Medulla oblongata (tissue), 1 donor: ENCODE measurements around the gene BANK1.

Experiments used
- DNase-seq: peaks from one replicate; pipeline ENCODE4 v3.0.0-alpha.2; 2015; ENCODE audit errors: extremely low spot score

The BANK1 gene

DNA sequence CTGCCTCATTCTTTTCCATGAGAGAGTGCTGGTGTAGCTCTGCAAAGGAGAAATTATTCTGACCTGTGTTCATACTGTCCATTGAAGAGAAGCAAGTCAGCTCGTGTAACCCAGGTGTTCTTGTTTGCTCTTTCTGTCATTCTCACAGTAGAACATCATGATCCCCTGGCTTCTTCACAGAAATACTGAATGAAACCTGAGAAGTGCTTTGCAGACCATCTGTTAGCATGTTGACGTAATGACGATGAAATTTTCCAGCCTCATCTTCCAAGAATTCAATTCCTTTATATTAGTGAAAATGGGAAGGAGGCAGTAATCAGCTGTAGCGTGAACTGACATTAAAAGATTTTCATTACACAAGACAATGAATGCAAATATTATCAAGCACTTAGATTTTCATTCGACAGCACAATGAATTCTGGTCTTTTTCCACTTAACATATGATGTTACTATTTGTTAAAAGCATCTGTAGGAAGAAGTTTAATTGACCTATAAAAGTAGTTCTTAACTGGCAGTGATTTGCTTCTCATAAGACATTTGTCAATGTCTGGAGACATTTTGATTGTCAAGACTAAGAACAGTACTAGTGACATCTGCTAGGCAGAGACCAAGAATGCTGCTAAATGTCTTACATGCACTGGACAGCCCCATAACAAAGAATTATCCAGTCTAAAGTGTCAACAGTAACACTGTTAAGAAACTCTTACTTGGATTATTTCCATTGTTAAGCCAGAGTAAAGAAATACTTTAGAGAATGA, 246.3 kb downstream of the BANK1 start:
- DNase-seq, result no peak

GRCh38 chr4:102037566-102037965, 247.0 kb downstream of the BANK1 start:
- no peak for DNase-seq

DNA sequence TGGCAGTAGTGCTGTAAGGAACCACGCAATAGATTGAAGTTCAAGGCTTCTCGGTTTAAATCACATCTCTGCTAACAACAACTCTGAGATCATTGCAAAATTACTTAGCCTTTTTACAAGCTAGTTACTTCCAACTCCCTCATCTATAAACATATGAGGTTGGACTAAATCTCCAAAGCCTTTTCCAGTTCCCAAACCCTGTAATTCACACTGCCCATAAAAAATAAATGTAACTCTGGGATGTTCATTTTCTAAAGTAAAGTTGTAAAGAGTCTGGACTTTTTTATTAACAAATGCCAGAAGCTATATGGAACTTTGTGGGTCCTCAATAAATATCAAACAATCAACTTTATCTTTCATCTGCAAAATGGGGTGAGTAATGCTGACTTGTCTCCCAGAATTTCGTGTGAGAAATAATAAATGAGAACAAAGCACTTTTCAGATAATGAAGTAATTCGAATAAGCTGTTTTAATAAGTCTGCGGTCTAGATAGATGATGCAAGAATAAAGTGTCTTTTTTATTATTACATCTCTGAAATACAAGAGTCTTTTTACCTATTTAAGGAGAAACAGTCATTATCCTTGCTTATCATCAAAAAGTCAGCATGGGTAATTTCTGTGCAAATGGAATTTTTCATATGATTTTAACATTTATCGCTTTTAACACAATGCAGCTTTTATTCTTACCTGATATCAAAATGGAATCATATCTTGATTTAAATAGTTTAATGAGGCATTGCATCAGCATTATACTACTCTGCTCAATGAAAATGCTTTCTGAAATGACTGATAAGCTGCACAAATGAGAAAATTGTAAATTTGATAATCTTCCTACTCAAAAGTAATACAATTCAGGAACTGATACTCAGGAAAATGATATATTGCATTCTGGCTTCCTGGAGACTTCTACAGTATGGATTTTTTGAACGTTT, 252.6 kb downstream of the BANK1 start:
- no peak for DNase-seq

DNA sequence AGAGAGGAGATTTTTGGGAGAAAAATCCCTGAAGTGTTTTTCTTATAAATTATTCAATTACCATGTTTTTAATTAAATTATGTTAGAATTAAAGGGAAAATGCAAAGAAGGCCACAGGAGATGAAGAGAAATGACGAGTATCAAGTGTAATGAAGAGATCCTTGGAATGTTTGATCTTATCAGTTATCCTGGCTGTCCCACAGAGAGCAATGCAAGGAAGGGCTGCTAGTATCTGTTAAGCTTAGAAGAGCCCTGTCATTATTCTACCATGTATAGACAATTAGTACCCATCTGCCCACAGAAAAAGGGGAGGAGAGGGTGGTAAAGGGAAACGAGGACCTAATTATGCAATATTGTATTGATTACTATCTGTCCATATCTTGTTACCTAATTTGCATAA, 257.1 kb downstream of the BANK1 start:
- DNase-seq, result no peak

DNA sequence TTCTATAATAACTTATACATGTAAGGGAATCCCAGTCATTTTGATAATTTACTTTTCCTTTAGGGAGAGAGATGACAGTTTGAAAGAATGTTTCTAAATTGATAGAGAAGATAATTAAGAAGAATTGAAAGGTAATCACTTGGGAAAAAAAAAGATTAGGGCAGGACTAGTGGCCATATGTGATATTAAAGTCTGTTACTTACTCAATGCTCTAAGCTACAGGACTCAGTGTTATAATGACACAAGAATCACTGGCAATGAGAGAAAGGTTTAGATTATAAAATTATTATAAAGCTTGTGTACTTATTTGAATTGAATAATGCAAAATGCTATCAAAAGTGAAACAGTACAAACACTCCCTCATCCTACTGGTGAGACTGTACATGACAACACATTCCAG, 265.3 kb downstream of the BANK1 start:
- no peak for DNase-seq

GRCh38 chr4:102057122-102057521, 266.6 kb downstream of the BANK1 start:
- DNase-seq, result no peak

DNA sequence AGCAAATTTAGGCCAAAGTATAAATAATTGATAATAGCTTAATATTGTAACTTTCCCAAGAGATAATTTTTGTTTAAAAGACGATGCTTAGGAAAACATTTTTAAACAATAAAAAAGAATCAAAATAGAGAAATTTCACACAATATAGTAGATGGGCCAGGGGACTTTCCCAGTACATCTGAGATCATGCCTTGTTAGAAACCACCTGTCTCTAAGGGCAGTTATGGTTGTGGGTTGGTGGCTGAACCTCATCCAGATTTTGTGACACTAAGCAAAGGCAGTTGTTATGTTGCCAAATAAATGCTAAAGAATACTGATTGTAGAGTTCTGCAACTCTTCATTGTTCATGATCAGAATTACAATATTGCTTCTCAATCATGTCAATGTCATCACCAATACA, 270.6 kb downstream of the BANK1 start:
- DNase-seq, result no peak

DNA sequence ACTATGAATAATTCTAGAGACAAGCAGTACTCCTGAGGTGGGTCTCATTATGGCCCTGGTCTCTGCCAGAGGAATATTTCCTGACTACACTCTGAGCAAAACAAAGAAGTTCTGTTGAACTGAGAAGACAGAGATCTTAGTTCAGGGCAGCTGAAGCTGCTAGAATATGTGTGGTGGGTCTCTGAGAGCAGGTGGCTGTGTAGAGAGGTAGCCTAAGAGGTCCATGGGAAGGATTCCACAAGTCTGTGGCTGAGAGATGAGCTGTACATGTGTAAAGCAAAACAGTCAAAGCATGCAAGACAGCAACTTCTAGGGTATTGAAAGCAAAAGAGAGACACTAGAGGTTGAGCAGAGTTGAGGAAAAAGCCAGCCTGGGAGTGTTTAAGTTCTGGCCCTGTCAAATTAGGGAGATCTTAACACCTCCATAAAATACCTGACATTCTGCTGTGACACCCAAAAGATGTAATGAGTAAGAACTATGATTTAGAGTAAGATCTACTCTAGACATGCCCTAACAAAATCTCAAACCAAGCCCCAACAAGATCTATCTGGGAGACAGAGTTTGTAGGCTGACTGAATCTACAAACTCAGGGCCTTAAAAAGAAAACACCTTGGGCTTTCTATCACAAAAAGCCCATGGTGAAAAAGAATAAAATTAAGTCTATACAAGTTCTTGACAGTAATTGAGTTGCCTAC, 274.4 kb downstream of the BANK1 start:
- DNase-seq, result no peak

DNA sequence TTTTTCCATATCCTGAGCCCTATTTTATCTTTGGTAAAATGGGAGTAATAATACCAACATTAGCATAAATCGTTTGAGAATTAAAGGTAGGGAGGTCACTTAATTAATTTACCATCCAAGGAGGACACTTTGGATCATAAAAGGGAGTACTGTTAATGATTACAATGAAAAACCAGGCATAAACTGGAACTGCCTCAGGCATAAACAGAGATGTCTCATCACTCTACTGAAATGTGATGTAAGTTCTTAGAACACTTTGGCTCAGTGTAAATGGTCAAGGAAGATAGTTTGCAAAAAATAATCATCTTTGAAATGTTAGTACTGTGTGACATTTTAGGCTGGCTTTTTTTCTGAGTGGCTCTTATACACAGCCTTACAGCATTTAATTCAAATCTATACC, 286.1 kb downstream of the BANK1 start:
- no peak for DNase-seq

DNA sequence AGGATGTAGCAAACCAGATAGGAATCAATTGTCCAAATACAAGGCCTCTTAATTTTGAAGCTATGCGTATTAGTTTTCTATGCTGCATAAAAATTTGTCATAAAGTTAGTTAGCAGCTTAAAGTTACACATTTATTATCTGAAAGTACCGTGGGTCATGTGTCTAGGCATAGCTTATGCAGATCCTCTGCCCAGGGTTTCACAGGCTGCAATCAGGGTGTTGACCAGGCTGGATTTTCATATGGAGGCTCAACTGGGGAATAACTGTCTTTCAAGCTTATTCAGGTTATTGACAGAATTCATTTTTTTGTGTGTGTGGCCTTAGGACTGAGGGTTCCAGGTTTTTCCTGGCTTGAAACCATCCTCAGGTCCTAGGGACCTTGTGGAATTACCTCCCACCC, 289.7 kb downstream of the BANK1 start:
- no peak for DNase-seq

DNA sequence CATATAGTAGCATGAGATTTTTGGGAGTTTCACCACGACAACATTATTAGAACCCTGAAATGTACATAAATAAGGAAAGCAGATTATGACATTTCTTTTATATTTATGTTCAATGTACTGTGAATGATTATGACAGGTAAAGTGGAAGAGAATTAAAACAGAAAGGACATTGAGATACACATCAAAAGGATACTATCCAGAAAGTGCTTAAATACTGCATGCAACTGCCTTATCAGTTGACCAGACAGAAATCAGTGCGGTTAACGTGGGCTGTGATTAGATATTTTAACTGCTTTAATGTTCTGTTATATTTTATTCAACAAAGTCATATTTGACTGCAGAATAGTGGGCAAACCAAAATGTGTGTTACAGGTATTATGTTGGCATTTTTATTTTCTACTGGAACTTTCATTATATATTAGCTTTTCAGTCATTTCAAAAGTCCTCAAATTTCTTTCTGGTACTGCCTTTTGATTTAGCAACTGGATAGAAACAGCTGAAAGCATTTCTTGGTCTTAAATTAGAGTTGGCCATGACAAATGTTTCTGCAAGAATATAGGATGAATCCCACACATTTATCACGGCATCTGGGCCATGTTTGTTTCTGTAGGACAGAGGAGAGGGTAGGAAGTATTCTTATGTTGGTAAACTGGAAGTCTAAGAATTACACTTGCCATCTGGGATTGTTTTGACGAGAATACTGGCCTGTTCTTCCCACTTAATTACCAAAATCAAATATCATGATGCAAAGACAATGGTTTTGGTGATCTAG, 299.5 kb downstream of the BANK1 start:
- no peak for DNase-seq

DNA sequence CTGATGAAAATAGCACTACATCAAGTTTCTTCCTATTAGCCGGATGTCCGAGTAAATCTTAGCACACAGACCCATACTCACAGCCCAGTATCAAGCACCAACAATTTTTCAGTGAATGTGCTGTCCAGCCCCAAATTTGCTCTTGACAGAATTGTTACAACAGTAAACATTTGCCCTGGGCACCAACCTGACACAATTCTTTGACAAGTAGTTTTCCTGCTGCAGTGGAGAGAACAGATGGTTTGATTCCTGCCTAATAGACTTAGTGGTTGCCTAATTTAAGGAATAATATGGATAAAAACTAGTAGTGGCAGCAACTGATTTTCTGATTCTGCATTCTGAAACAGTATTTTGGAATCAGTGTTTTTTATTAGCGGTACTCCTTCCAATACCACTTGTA, 301.1 kb downstream of the BANK1 start:
- no peak for DNase-seq

DNA sequence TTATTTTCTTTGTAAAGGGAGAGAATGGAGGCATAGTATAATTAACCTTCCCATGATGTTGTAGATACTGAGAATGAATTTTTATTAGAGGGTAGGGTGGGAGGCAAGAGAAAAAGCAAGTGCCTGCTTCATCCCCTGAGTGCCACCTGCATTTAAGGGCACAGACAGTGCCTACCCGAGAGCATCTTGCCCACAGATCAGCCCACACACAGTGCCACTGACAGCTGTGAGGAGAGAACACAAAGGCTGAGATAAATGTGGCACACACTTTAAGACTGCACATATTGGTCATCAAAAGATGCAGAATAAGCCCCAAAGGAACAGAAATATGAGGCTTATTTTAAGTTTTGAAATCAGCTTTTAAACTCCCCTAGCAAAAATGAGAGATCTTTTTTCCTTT, 304.0 kb downstream of the BANK1 start:
- no peak for DNase-seq

DNA sequence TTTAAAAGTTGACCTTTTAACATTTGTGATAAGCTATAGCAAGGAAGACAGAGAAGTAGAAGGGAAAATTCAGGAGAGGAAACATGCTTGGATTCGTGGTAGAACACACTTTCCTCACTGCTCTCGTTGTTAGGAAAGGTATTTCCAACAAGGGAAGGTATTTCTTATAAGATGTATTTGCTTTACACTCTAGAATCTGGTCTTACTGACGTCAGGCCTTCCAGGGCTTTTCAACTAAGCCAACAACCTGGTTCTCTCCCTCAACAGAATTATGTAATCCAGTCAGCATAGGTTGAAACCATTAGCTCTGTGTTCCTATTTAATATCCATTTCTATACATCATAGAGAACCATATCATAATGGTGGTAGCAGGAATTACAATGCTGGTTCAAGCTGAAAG, 312.8 kb downstream of the BANK1 start:
- DNase-seq, result no peak

GRCh38 chr4:102104278-102104677, 313.7 kb downstream of the BANK1 start:
- DNase-seq, result no peak

DNA sequence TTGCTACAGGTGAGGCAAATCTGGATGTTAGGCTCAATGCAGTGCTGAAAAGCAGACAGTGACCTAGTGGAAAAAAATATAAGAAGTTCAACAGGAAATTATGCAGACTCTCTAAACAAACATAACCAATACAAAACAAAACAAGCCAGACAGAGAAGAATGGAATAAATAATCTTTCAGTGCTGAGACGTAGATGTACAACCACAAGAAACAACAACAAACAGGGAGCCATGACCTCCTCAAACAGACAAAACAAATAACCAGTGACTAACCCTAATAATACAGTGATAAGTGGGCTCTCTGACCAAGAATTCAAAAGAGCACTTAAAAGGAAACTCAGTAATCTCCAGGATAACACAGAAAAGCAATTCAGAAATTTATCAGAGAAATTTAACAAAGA, 315.5 kb downstream of the BANK1 start:
- no peak for DNase-seq

DNA sequence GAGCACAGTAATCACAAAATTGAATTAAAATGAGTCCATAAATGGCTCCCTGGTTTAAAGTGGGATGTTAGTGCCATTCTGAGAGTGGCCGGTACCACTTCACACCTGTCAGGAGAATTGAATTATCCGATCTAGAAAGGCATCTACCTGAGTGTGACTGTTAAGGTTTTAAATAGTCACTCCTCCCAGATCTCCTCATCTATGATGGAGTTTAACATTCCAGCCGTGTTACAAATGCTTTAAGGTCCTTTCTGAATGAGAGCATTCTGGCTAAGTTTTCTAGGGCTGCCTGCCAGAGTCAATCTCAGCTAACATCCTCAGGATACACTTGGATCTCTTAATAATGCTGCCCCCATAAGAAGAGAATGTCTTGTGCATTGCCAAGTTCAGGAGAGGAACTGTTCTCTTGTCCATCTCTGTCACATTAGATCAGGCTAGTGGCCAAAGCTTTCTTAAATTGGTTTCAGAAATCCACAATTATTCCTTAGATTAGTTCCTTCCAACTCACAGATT, 323.6 kb downstream of the BANK1 start:
- DNase-seq, result no peak

- DNase-seq, result no peak
Observed at GRCh38 chr4:102116121-102116520, 325.6 kb downstream of the BANK1 start.

- DNase-seq, result no peak
Observed at GRCh38 chr4:102120846-102121245, 330.3 kb downstream of the BANK1 start.
